ENCODE data around the gene NRXN3.

- TF ChIP-seq, protein P1, sequence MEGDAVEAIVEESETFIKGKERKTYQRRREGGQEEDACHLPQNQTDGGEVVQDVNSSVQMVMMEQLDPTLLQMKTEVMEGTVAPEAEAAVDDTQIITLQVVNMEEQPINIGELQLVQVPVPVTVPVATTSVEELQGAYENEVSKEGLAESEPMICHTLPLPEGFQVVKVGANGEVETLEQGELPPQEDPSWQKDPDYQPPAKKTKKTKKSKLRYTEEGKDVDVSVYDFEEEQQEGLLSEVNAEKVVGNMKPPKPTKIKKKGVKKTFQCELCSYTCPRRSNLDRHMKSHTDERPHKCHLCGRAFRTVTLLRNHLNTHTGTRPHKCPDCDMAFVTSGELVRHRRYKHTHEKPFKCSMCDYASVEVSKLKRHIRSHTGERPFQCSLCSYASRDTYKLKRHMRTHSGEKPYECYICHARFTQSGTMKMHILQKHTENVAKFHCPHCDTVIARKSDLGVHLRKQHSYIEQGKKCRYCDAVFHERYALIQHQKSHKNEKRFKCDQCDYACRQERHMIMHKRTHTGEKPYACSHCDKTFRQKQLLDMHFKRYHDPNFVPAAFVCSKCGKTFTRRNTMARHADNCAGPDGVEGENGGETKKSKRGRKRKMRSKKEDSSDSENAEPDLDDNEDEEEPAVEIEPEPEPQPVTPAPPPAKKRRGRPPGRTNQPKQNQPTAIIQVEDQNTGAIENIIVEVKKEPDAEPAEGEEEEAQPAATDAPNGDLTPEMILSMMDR (optimal IDR thresholded peaks at IDR 0.05 in 1 of 3, IDR thresholded peaks at IDR 0.05 in 1 of 3, conservative IDR thresholded peaks at IDR 0.05 in 1 of 3; ENCODE audit: extremely low read depth in 1 of 3, insufficient read depth in 2 of 3, low read length in 3 of 3): no peak
- no peak for TF ChIP-seq EZH2 (IDR thresholded peaks at IDR 0.05; ENCODE audit: low read length)
Observed at GRCh38 chr14:79150226-79150625, 980.1 kb downstream of the NRXN3 start.
